GM21367 (cell line): ENCODE results near the gene ADAMTS2.

Experiments used
- ATAC-seq: cut with Tn5 transposase; IDR thresholded peaks from one replicate; pipeline ENCODE4 v1.9.1; 2021; ENCODE audit not compliant: unreplicated experiment

ADAMTS2 gene

DNA sequence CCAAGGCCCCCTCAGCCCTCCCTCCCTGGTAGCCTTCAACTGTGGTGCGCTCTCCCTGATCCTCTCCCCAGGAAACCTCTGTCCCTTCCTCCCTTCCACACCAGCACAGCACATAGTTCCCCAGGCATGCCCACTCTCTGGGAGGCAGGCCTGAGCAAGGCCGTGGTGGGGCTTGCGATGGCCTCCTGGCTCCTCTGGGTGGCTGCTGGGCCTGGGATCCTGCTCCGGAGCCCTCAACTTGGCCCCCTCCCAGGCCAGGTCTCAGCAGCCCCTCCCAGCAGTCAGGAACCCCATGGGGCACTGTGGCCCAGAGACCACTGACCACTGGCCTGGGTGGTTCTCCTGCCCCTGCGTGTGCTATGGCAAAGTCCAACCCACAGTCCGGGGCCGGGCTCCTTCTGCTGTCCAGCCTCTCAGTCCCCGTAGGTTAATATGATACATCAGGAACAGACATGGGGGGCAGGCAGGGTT lies 159.3 kb downstream of the ADAMTS2 start:
- no peak for ATAC-seq

DNA sequence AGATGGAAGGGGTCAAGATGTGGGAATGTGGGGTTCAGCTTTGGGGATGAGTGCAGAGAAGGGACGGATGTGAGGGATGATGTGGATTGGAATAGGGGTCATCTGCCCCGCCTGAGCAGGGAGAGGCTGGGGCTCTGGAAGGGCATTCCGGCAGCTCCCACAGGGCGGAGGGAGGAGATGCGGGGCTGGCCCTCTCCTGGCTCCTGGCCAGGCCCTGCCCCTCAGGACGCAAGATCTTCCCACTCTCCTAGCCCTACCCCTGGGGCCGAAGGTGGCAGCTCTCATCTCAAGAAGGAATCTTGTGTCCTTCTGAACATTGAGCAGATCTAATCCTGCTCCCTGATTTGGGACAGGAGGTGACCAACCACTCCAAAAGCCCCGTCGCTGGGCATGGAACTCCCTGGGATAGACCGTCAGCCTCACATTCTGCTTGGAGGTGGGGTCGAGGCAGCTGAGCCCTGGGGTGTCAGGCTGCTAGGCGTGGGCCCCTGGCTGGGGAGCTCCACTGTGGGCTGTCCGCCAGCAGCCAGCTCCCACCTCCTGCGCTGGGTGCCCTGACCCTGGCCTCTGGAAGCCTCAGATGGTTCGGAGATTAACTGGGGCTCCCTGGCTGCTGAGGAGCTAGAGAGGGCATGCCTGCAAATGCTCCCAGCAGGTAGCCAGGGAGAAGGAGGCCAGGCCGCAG lies 159.9 kb downstream of the ADAMTS2 start:
- no peak for ATAC-seq

DNA sequence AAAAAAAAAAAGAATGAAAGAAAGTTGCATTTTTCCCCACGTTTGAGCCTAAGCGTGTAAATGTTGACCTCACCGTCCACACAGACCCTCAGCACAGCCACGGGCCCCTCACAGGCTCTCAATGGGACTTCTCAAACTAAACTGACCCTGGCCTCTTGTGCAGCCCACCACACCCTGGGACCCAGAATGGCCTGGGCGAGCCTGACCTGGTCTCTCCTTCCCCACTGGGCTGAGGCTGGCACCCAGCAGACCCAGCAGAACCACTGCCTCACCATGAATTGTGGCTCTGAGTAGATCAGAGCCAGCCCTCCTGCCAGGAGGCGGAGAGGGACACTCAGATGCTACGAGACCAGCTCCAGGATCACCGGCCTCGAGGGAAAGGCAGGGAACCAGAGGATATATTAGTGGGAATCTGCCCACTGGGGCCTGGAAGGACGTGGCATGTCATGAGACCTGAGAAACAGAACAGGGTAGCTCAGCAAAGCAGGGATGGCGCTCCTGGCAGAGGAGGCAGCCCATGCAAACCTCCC lies 160.7 kb downstream of the ADAMTS2 start:
- no peak for ATAC-seq

DNA sequence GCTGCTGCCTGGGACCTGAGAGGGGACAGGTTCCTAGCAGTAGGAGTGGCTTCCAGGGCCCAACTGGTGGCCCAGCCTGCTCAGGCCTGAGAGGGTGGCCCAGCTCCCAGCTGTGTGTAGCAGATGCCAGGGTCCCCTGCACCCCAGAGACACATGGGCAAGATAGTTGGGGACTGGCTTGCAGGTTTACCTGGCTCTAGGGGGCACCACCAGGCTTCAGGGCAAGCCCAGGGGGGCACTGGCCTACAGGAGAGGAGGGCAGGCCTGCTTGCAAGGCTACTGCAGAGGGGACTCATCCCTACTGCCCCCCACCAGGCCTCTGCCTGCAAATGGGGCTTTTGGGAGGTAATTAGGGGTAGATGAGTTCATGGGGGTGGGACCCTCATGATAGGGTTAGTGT lies 161.8 kb downstream of the ADAMTS2 start:
- ATAC-seq, result no peak

DNA sequence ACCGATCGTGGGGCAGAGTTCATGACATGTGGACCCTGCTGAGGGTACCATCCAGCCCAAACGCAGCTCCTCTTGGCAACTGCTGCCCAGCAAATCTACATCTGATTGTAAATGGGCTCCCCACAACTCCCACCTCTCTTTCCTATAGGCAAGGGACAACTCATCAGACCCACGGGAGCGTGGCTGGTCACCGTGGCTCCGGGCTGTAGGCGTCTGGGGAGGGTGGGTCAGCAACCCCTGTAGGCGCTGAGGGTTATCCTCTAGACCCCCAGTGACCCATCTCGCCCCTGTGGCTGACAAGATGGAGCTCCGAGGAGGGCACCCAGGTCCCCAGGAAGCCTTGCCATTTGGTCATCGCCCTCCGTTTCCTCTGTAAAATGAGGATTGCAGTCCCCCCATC lies 162.7 kb downstream of the ADAMTS2 start:
- ATAC-seq, result no peak

DNA sequence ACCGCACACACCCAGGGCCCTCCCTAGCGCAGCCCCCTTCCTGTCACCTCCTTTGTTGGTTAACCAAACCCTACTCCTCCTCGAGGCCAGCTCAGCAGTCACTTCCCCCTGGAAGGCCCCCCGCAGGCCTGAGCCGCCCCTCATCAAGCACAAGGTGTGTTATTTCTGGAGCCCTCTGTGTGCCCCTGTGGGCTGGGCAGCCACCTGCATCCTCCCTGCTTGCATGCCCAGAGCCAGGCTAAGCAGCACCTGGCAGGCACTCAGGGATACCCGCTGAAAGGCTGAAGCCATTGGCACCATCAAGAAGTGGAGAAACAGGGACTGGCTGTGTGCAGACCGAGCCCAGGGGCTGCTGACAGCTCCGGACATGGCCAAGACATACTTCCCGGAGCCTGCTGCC lies 163.3 kb downstream of the ADAMTS2 start:
- no peak for ATAC-seq

DNA sequence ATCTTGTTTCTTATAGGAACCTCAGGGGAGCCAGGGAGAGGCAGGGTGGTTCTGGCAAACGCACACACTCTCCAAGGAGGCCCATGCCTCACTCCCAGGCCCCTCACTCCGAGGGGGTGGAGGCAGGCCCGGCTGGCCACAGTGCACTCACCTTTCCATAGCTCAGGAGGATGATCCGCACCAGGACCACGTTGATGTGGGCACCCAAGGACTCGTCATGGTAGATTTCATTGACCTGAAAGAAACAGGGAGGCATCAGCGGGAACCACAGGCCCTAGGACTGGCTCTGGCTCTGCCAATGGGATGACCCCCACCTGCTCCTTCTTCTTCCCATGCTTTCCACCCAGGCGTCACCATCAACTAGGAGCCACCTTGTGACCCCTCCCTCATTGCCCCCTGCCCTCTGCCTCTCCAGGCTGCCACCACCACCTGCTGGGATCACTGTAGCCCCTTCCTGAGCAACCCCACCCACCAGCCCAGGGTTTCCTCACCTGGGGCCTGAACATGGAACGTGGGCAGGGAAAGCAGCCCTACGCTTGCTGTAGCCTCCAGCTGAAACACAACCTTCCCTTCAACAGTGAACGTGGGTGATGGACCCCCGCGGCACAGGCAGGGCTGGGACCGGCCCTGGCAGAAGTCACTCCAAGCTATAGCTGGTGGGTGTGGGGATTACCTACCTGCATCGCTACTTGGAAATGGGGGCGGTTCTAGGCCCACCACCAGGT lies 164.2 kb downstream of the ADAMTS2 start:
- no peak for ATAC-seq

DNA sequence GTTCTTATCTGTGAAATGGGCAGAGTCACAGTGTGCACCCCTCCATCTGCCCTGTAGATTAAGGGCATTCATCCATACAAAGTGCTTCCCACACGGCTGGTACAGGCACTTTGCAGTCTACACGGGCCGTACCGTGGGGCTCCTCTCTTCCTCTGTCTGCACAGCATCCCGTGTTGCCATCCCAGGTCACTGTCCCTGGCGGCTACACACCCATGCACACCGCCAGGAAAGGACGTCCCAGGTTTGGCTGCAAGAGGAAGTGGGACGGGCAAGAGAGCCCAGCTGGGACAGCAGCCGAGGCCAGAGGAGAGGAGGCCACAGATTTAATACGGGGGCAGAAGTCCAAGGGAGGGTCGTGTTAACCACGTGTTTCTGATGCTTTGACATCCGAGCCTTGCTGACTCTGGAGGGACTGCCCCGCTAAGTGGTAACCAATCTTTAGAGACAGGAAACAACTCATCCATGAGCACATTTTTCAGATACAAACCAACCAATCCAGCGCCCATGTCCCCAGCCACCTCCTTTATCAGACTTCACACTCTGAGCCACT lies 165.1 kb downstream of the ADAMTS2 start:
- no peak for ATAC-seq

DNA sequence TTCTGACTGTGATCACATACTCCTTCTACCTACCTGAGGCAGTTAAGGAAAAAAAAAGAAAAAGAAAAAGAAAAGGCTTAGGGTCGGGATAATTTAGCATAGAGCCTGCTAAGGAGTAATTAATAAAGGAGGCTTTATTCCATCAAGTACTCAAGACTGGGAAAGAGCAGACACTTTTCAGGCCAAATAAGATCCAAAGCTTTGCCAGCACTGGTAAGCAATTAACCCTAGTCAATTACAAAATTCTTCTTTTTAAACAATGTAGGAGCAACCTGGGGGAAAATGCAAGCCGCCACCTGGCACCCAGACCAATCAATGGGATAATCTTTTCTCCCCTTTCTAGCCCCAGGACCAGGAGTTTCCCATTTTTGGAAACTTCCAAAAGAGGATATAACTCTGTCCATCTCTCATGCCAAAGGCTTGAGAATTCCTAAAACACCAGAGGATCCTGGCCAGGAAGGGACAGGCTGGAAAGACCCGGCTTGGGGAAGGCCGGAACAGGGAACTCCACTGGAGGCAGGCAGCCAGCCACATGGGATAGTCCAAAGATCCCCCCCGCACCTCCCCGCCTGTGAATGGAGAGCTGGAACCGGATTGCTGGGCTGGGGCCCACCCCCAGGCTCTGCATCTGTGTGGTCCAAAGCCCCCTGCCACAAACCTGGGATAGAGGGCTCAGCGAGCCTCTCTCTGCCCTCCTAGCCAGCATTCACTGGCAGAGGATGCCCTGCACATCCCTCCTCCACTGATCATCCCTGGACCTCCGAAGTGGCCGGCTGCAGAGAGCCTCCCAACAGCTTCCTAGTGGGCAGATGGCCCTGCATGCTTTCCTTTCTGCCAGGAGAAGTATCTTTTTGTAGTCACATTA lies 167.3 kb downstream of the ADAMTS2 start:
- no peak for ATAC-seq

DNA sequence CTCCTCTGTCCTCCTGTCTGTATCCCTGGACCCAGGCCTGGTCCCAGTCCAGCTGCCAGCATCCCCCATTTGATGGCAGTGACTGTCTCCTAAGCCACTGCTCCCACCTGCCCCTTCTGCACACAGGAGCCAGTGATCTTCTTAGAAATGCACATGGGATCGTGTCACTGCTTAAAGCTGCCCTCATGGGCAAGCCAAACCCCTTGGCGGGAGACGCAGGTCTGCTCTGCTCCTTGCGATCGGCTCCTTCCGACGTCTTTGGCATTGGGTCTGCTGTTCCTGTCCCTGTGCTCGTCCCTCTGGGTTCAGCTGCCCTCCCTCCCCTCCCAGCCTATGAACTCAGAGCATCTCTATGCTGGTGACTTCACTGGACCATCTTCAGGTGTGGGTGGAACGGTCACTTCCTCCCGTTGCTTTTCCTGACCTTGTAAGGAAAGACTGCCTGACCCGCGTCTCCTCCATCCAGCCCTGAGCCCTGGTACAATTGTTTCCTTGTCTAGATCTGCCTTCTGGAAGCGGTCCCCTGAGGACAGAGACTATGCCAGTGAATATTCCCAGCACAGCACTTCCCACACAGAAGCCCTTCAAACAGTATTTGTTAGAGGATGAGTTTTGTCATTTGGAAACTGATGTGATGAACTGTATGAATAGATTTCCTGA lies 168.6 kb downstream of the ADAMTS2 start:
- no peak for ATAC-seq

DNA sequence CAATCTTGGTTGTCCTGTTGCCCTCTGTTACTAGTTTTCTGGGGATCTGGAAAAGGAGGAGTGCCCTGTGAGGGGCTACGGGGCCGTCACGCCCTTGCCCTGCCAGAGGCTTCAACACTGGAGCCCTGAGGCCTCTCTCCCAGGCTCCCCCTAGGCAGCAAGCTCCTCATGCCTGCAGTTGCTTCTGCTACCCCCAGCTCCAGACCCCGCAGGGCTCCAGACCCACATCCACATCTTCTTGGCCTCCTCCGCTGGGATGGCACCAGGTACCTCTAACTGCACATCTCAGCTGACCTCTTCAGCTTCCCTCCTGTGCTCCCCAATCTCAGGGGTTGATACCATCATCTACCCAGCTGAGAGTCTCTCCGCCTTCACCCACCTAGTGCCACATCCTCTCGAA lies 169.1 kb downstream of the ADAMTS2 start:
- no peak for ATAC-seq

DNA sequence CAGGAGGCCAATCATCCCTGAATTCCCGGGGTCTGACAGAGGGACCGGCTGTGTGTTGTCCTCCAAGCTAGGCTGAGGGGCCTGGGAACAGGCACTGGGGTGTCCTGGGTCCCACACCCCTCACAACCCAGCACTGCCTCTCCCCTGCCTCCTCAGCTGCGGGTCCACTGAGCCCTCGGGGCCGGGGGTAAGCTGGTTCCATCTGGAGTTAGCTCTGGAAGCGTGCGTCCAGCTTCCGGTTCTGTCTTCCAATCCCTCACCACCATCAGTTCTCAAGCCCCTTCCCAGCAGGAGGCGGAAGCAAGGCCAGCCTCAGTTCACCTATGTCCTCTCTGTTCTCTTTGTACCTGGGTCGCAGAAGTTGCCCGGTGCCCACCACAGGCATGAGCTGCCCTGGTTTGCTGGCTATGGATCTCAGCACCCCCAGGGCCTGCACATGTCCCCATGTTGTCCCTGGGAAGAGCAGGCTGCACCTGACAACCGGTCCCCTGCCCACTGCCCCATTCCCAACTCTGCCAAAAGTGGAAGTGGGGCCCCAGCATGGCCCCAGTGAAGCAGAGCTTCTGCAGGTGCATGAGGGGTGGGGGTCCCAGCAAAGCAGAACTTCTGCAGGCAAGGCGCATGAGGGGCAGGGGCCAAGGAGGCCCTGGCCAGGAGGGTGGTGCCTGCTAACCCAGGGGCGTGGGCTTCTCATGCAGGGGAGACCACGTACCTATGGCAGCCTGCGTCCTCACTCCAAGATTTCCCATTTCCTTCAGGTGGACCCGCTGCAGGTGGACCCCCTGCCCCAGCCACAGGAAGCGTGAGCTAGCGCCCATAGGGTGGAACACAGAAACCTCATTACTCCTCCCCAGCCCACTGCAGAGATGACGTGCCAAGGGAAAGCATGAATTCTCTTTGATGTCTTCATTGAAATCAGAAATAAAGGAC lies 173.2 kb downstream of the ADAMTS2 start:
- no peak for ATAC-seq

DNA sequence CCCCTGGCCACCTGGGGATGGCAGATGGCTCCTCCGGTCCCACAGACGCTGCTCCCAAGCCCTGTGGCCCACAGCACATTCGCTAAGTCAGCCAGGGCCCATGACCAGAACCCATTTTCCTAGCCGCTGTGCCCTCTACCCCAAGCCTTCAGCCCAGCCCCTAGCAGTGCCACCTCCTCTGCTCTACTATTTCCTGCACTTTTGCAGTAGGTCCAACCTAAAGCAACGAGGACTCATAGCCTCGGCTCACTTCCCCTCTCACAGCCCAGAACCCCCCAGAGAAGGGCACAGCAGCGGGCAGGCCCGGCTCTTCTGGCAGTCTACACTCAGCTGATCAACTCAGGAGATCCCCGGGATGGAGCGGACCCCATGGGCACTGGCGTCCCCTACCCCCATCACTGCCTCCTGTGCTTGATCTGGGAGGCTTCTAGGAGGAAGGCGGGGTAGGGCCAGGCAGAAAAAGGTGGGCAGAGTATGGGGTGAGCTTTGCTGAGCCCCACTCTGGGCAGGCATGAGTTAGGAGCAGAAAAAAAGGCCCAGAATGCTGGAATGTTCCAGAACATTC lies 173.9 kb downstream of the ADAMTS2 start:
- ATAC-seq, result no peak

DNA sequence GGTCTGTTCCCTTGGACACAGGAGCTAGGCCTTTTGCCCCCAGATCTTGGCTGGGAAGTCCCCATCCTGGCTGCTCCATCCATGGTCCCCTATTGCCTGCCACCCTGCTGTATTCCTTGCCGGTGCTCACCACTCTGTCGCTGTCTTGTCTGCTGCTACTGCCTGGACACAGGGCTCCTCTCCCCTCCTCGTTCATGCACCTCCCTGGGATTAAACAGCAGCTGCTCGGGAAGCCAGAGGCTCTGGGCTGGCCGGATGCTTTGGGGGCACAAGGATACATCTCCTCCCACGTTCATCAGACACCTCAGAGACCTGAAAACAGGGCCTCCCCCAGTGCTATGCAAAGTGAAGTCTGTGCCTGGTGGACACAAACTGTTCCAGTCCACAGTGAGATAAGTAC lies 174.7 kb downstream of the ADAMTS2 start:
- no peak for ATAC-seq

DNA sequence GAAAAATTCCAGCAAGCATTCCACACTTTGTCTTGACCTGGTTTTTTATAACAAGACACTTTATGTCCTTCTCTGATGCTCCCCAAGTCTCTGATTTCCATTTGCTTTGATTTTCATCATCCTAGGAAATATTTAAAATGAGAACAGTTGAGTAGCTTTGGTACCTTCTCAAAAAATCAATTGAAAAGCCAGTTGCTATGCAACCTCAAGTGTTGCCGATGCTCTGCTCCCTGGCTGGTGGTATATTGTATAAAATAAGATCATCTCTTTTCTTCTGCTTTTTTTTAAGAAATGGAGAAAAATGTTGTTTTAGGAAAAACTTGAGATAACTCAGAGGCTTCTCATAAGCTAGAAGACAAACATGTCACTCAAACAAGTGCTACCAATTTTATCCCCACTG lies 175.4 kb downstream of the ADAMTS2 start:
- ATAC-seq, result no peak

DNA sequence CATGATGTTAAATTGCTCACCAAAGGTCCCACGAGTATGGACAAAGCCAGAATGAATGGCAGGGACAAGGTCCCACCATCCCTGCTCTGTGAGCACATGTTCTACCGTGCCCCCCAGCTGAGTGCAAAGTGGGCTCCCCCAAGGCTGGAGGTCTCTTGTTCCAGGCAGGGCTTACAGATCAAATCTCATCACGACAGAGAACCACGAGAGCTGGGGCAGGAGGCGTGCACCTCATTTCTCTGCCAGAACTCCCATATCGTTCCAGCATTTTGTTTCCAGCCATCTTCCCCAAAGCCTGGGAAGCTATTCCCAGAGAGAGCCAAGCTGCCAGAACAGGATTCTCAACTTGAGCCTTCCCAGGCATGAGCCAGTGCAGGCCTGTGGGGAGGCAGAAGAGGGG lies 176.6 kb downstream of the ADAMTS2 start:
- ATAC-seq, result no peak

DNA sequence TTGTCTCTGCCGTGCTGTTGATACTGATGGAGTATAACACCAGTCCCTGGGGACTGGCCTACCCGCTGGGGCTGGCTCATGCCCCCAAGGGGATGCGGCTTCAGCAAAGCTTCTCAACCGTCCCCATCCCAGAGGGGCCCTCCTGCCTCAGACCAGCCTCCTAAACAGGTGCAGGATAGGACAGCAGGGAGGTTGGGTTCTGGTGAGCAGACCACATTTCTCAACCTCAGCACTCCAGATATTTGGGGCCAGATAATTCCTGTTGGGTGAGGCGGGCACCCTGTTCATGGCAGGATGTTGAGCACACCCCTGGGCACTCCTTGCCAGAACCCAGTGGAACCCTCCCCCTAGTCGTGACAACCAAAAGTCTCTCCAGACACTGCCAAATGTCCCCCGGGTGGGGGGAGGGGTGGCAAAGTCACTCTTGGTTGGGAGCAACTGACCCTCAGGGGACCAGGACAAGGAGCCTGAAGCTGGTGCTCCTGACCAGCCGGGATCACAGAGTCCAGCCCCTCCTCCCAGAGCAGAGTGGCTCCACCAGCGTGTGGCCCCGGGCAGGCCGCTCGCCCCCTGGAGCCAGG lies 177.3 kb downstream of the ADAMTS2 start:
- ATAC-seq, result no peak

DNA sequence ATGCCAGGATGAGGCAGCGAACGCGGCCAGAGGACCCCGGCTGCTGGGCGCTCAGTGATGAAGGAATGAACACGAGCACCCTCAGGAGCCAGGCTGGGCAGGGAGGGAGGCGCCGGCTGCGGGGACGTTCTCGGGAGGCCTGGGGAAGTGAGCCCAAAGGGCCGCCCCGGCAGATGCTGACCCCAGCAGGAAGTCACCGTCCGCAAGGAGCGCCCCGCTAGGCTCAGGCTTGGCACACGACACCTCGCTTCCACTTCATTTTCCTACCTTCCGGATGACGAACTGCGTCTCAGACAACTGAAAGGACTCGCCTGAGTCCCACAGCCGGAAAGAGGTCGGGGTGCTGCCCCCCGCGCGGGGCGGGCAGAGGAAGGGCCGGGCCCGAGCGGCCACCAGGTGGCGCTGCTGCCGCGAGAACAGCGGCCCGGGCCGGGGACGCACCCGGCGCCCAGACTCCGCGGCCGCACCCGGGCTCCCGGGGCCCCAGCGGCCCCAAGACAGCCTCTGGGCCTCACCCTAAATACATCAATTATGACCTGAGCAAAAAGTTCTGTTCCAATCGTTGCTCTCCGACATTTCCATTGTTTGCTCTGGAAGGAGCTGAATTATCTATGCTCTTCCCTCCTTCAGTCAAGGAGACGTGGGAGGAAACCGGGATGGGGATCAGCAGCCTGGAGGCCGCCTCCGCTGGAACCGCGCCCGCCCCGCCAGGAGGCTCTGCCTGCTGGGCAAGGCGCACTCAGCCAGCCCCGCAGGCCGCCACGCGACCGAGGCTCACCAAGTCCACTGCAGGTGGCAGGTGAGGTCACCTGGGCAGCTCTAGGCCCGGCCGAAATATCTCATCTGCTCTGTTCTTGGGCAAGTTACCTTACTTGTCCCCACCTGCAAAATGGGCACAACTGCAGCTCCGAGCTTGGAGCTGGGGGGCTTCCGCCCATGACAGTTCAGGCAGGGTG lies 178.1 kb downstream of the ADAMTS2 start:
- no peak for ATAC-seq
